ENCODE results near the gene GPATCH3. TPM values are rescaled to one million over a fixed set of nuclear protein-coding genes. Genes with fewer than 3 reads are reported as not detected.

Gene GPATCH3
- total RNA-seq = 8.3 and 10.3 TPM in 2 replicates

GRCh38 chr1:26900001-26900814, at the start of gene GPATCH3:
TSS of gene GPATCH3 (minus strand) at chr1:26900467. CDS start at chr1:26900442, 25 bp downstream.

GRCh38 chr1:26921540-26922430, 21.5 kb upstream of the GPATCH3 start, which contains the start of gene NUDC:
TSS of gene NUDC (plus strand) at chr1:26921743. CDS start at chr1:26921849, 106 bp downstream.

GRCh38 chr1:26913754-26914619, 13.7 kb upstream of the GPATCH3 start, which contains the start of gene NR0B2:
TSS of gene NR0B2 (minus strand) at chr1:26913975. CDS start at chr1:26913940, 35 bp downstream.

GRCh38 chr1:26889551-26890466, 10.5 kb downstream of the GPATCH3 start, which contains the start of gene GPN2:
TSS of gene GPN2 (minus strand) at chr1:26890283. CDS start at chr1:26890096, 187 bp downstream.

GRCh38 chr1:26862781-26863684, 37.2 kb downstream of the GPATCH3 start, which contains the start of gene SFN:
TSS of gene SFN (plus strand) at chr1:26863149. CDS start at chr1:26863213, 64 bp downstream.

Other genes starting within 250 kb of the GPATCH3 start
- gene ARID1A, start 204.5 kb downstream of the GPATCH3 start, total RNA-seq = 24.8 and 25.0 TPM in 2 replicates
- 4.8 and 8.4 TPM in 2 replicates for gene PIGV, start 112.5 kb downstream of the GPATCH3 start, total RNA-seq
- gene ZDHHC18, start 73.8 kb downstream of the GPATCH3 start, total RNA-seq = 13.8 and 19.3 TPM in 2 replicates
- gene SFN, start 37.3 kb downstream of the GPATCH3 start, total RNA-seq = 0.20 and 0.80 TPM in 2 replicates
- gene GPN2, start 10.2 kb downstream of the GPATCH3 start, total RNA-seq = 4.5 and 10.2 TPM in 2 replicates
- gene NR0B2, start 13.5 kb upstream of the GPATCH3 start, total RNA-seq = not detected in 2 replicates
- 99.9 and 108 TPM in 2 replicates for gene NUDC, start 21.3 kb upstream of the GPATCH3 start, total RNA-seq
- gene KDF1, start 60.0 kb upstream of the GPATCH3 start, total RNA-seq = not detected in 2 replicates
- gene TRNP1, start 93.2 kb upstream of the GPATCH3 start, total RNA-seq = 230 and 265 TPM in 2 replicates
- gene TENT5B, start 112.4 kb upstream of the GPATCH3 start, total RNA-seq = 3.0 and 3.7 TPM in 2 replicates